ENCODE data around the gene TASP1.
"Not testable (repeated sequence)": the region's sequence is repeated elsewhere in the genome, so short reads cannot be mapped to it uniquely, and the experiment has no call there.

TASP1 gene

DNA sequence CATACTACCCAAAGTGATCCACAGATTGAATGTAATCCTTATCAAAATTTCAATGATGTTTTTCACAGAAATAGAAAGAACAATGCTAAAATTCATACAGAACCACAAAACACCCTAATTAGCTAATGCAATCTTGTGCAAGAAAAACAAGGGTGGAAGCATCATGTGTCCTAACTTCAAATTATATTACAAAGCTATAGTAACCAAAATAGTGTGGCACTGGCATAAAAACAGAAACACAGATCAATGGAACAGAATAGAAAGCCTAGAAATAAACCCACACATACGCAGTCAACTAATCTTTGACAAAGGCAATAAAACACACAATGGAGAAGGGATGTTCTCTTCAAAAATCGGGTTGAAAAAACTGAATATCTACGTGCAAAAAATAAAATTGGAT lies 131.1 kb downstream of the TASP1 start:
- DNase-seq (ENCODE audit: low read depth in 2 of 2, low spot score in 1 of 2) = no peak

DNA sequence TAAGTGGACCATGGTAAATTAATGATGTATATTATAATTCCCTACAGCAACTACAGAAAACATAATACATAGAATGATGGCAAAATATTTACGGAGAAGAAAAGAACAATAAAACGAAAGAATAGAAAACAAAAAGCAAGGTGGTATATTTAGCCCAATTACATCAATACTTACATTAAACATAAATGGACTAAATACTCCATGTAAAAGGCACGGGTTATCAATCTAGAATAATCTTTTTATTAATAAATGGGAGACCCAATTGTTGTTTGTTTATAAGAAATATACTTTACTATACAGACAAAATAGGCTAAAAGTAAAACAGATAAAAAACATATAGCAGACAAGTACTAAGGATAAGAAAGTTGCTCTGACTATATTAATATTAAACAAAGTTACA lies 137.2 kb downstream of the TASP1 start:
- DNase-seq (ENCODE audit: low read depth in 2 of 2, low spot score in 1 of 2) = no peak

DNA sequence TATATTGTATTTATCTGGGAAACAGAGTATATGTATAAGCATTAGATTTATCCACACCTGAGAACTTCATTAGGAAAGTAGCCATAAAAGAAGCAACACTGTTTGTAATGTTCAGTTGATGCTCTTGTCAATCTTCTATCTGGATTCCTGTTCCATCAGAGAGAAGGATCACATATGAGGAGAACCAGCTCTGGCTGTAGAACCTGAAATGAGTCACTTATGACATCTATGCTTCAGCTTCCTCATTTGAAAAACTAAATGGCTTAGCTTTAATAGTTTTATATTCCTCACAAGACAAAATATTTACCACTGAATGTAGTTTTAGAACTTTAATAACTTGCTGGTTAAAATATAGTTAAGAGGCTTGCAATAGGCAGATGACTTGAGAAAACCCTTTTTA lies 144.7 kb downstream of the TASP1 start:
- no peak for DNase-seq (ENCODE audit: low read depth in 2 of 2, low spot score in 1 of 2)

DNA sequence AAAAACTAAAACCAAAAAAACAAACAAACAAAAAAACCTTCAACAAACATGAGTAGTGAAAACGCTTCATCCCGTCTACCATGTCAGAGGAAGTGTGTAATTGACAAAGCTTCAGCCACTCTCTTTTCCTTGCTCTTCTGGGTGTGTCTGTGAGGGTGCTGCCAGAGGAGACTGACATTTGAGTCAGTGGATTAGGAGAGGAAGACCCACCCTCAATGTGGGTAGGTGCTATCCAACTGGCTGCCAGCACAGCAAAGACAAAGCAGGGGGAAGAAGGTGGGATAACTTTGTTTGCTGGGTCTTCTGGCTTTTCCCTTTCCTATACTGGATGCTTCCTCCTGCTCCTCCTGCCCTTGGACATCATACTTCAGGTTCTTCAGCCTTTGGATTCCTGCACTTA lies 145.6 kb downstream of the TASP1 start:
- no peak for DNase-seq (ENCODE audit: low read depth in 2 of 2, low spot score in 1 of 2)

DNA sequence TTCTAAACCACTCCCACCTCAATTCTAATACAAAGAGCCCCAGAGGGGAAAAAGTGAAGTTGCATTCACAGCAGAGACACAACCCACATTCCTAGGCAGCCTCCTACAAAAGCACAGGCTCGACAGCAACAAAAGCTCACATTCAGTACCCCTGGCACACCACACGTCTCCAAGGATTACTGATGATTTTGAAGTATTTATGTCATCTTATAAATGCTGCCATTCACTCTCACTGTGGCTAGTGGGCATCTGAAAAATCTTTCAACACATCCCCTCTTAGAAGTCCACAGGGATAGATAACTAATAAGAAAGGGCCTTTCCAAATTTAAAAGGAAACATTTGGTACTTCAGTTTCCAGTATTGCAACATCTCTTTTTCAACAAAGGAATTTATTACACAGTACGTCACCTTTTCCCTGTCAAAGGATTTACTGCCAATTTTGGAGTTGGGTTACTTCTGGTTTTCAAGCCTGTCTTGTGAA lies 146.7 kb downstream of the TASP1 start:
- no peak for DNase-seq (ENCODE audit: low read depth in 2 of 2, low spot score in 1 of 2)

DNA sequence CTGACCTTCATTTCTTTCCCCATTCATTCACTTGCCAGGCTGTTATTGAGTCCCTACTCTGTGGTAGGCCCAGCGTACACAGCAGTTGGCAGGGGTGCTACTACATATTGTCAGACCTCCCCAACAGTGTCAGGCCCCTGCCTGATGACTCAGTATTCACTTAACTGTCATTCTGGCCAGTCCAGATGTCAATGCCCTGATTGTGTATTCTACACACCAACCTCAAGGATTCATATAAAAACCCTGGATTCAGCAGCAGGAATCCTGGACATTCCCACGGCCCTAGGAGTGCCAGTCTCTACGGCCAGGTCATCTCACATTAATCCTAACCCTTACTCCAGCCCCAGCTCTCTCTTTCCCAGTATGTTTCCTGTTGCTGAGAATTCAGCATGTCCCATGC lies 151.5 kb downstream of the TASP1 start:
- no peak for DNase-seq (ENCODE audit: low read depth in 2 of 2, low spot score in 1 of 2)

DNA sequence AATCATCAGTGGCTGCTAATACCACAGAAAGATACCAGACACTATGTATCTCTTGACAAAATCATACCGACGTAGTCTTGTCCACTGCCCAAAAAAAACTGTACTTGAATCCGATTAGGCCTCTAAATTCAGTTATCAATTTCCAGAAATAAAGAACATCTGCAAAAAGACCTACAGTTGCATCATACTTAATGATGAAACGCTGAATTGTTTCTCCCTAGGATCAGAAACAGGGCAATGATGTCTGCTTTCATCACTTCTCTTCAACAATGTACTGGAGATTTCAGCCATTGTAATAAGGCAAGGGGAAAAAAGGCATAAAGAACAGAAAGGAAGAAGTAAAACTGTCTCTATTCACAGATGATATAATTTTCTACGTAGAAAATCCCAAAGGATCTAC lies 152.0 kb downstream of the TASP1 start:
- DNase-seq (ENCODE audit: low read depth in 2 of 2, low spot score in 1 of 2) = no peak

DNA sequence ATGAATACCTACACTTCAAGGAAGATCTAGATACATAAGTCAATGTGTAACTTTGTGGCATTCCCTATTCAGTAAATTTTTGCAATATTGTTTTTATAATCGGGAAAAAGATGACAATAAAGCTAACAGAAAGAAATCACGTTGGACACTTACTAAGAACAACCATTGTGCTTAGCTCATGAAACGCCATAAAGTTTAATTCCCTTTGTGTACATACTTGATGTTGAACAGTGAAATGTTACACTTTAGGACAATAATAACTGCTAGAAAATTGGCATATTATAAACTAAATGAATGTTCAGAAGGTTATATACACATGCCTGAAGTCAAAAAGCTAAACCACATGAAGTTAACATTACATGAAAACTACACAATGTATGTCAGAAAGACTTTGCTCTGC lies 153.2 kb downstream of the TASP1 start:
- DNase-seq (ENCODE audit: low read depth in 2 of 2, low spot score in 1 of 2) = no peak

DNA sequence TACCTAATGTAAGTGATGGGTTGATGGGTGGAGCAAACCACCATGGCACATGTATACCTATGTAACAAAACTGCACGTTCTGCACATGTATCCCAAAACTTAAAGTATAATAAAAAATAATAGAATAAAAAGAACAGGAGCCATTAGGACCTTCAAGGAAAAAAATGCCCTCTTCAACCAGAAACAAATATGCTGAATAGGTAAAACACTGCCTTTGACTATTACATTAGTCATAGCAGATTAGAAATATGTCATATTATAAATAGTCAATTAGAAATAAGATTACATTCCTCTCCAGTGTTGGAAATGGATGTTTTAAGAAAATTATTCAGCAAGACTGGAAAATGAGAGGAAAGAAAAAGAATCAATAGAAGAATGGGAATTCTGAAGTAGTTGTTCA lies 153.7 kb downstream of the TASP1 start:
- DNase-seq (ENCODE audit: low read depth in 2 of 2, low spot score in 1 of 2) = not testable (repeated sequence)

DNA sequence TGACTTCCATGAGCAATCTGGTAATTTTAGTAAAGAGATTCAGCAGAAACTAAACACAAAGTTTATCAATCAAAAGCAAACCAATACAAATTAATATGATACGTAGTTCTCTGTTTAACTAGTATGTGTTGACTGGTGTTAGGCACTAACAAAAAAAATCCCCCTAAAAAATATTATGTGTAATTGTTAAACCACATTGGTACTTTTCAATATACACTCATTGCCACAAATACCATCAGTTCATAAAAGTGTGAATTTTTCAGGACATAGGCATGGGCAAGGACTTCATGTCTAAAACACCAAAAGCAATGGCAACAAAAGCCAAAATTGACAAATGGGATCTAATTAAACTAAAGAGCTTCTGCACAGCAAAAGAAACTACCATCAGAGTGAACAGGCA lies 155.3 kb downstream of the TASP1 start:
- DNase-seq (ENCODE audit: low read depth in 2 of 2, low spot score in 1 of 2) = not testable (repeated sequence)

DNA sequence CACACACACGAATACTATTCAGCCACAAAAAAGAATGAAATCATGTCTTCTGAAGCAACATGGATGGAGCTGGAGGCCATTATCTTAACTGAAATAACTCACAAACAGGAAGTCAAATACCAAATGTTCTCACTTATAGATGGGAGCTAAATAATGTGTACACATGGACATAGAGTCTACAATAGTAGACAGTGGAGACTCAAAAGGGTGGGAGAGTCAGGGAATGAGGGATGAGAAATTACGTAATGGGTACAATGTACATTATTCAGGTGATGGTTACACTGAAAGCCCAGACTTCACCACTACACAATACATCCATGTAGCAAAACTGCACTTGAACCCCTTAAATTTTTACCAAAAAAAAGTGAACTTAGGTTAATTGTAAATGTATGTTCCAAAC lies 160.4 kb downstream of the TASP1 start:
- DNase-seq (ENCODE audit: low read depth in 2 of 2, low spot score in 1 of 2) = no peak

DNA sequence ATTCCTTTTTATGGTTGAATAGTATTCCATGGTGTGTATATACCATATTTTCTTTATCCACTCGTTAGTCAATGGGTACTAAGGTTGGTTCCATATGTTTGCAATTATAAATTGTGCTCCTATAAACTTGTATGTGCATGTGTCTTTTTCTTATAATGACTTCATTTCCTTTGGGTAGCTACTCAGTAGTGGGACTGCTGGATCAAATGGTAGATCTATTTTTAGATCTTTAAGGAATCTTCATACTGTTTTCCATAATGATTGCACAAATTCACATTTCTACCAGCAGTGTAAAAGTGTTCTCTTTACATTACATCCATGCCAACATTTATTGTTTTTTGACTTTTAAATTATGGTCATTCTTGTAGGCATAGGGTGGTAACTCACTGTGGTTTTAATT lies 164.3 kb downstream of the TASP1 start:
- DNase-seq (ENCODE audit: low read depth in 2 of 2, low spot score in 1 of 2) = no peak

DNA sequence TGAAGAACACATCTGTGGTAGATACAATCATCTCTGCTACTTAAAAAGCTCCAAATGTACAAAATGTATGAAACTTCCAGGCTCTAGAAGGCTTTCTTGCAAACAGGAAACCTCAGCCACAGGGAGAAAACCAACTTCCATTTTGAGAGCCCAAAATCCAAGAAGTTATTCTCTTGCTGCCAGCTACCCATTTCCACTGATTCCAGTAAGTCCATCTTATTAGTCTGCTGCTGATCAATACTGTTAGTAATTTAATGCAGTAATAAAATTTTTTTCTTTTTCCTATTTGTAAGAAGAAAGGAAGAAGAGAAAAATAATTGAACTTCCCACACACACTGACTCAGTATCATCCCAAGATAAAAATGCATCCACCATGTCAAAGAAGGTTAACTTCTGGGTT lies 169.5 kb downstream of the TASP1 start:
- DNase-seq (ENCODE audit: low read depth in 2 of 2, low spot score in 1 of 2) = no peak

DNA sequence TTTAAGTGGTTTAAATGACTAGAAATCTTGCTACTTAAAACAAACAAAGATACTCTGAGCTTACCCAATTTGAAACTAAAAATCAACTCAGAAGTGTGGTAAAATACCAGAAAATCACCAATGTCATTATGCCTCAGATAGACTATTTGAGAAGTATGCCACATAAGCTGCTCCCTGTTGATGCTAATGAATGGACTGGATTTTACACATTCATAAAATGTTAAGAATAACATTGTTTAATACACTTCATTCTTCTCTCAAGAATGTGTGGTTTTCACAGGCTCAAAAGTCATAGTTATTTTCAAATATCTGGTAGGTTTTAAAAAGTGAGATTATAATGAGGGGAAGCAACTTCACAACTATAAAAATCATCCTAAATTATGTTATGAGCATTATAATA lies 170.6 kb downstream of the TASP1 start:
- DNase-seq (ENCODE audit: low read depth in 2 of 2, low spot score in 1 of 2) = no peak

DNA sequence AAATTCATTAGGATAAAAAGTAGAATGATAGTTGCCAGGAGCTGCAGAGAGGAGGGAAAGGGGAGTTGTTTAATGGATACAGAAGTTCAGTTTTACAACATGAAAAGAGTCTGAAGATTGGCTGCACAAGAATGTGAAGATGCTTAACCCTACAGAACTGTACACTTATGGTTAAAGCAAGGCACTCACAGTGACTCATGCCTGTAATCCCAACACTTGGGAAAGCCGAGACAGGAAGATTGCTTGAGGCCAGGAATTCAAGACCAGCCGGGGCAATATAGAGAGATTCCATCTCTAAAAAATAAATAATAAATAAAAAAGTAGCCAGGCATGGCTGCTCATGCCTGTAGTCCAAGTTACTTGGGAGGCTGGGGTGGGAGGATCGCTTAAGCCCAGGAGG lies 174.0 kb downstream of the TASP1 start:
- DNase-seq (ENCODE audit: low read depth in 2 of 2, low spot score in 1 of 2) = no peak

DNA sequence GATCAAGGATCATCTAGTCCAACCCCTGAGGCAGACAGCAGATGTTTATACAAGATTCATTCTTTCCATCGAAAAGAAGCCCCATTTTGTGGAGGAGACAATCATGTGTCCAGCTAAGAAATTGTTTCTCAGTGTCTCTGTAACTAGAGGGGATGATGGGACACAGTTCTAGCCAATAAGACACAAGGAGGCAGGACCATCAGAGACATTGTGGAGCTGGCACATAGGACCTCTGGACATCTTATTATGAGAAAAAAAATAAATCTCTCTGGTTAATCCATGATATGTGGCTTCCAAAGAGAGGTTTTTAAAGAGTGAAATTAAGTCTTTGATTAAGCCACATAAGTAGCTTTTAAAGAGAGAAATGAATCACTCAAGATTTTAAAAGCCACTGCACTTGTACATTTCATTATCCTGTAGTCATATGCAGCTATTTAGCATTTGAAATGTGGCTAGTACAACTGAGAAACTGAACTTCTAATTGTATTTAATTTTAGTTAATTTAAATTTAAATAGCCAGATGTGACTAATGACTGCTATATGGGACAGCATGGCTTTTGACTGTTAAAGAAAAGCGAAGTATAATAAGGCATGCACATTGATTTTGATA lies 176.8 kb downstream of the TASP1 start:
- DNase-seq (ENCODE audit: low read depth in 2 of 2, low spot score in 1 of 2) = no peak

DNA sequence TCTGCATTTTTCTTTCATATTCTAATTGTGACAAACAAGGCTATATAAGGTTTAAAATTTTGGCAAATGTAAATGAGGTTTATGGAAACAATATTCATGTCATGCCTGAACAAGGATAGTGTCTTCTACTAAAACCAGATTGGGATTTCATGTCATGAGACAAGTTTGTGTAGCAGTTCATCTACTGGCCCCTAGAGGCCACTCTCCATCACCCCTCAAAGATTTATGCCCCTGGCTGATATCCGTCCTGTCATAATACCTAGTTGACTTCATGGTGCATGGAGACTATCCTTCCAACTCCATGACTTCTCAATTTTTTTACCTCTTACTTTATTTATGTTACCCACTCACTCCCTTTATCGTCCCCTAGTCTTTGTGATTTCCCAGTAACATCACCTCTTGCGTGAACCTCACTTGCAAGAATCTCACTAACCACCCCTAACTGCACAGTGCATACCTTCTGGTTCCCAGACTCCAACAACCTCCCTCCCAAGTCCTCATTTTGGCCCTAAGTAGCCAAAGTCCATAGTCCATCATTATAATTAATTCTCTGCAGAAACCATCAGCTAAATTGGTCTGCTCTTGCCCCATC lies 179.8 kb downstream of the TASP1 start:
- DNase-seq (ENCODE audit: low read depth in 2 of 2, low spot score in 1 of 2) = no peak

DNA sequence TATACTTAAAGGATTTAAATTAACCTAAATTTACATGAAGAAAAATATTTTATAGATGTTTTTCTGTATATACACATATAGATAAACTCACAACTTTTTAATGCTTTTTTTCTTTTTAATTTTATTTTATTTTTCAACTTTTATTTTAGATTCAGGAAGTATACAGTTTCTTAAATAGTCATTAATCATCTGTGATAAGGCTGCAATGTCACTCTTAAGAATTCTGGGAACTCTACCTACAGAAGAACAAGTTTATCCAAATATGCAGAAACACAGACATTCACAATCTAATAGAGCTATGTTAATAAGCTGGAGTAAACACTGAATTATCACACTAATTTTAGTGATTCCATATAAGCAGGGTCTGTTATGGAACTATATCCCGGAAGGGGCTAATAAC lies 181.2 kb downstream of the TASP1 start:
- DNase-seq (ENCODE audit: low read depth in 2 of 2, low spot score in 1 of 2) = no peak

DNA sequence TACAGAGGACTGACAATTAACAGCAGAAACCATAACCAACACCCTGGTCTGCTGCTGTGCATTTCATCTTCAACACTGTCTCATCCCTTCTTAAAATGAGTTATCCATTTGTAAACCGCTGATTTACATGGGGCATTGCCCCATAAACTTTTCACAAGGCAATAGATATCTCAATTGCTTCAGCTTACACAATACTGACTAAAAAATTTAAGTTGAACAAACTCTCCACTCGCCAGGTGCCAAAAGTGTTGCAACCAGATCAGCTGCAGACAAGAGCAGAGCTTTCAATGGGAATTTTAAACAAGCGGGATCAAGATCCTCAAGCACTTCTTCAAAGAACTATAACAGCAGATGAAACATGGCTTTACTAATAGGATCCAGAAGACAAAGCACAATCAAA lies 183.0 kb downstream of the TASP1 start:
- DNase-seq (ENCODE audit: low read depth in 2 of 2, low spot score in 1 of 2) = no peak

DNA sequence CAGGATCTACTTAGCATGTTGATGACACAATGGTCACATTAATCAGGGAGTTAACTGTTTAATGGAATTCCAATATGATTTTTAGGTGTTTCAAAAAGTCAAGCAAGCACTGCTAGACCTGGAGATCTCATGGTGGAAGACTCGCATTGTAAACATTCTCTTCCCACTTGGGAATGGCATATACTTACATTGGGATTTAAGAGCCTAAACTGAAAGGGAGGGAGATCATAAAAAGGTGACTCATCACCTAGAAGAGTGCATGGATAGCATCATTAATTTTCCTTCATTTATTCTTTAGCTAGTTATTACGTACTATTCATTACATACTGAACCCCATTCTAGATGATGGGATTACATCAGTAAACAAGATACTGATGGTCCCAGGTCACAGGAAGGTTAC lies 185.4 kb downstream of the TASP1 start:
- no peak for DNase-seq (ENCODE audit: low read depth in 2 of 2, low spot score in 1 of 2)

DNA sequence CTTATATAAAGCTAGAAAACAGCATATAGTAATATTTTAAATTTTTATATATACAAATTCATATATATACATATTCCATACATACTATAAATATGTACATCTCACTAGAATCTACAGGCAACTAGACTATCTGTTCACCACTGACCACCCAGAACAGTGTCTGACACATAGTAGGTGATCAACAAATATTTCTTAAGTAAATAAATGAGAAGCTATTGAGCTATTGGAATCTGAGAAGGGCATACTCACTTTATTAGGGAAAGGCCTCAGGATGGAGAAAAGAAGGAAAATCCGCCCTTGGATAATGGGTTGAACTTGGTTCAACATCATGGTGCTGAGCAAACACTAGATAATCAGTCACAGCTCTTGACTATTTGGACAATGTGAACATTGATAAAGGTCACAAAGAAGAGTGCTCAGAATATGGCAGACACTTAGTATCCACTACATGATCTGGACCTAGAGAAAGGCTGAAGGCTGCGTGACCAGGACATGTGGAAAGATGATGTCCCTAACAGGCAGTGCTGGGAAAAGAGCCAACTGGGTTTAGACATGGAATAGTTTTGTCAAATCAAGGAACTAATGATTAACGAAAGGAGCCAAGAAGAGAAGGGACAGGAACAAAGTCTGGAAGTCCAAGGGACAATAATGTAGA lies 186.1 kb downstream of the TASP1 start:
- DNase-seq (ENCODE audit: low read depth in 2 of 2, low spot score in 1 of 2) = no peak

DNA sequence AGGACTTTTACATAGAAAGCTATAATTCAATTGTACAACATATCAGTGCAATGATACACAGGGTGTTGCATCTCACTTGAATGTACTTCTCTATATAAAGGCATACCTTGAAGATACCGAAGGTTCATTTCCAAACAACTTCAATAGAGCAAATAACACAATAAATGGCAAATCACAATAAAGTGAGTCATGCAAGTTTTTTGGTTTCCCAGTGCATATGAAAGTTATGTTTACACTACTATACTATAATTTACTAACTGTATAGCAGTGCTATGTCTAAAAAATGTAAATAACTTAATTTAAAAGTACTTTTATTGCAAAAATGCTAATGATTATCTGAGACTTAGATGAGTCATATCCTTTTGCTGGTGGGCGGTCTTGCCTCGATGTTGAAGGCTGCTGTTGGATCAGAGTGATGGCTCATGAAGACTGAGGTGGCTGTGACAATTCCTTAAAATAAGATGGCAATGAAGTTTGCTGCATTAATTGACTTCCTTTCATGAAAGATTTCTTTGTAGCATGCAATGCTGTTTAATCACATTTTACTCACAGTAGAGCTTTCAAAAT lies 188.8 kb downstream of the TASP1 start:
- DNase-seq (ENCODE audit: low read depth in 2 of 2, low spot score in 1 of 2) = no peak
